ENCODE results near the gene SUGCT.

Gene SUGCT

GRCh38 chr7:40804477-40805215, 669.8 kb downstream of the SUGCT start:
- Histone ChIP-seq H3K79me2 (ENCODE audit: insufficient read depth, low read length) (no peaks in the 10 kb centered on the region), H3K9me3 (ENCODE audit: insufficient read depth, low read depth, low read length) (no peaks in the 10 kb centered on the region), H3K9me2 (replicated peaks; ENCODE audit: low read depth, low read length) (no peaks in the 10 kb centered on the region), H3K4me2 (ENCODE audit: low read depth, low read length, poor library complexity, severe bottlenecking) (no peak overlapping the region), H4K20me1 (ENCODE audit: insufficient read depth, low read length, poor library complexity, severe bottlenecking) (no peaks in the 10 kb centered on the region), H3K4me3 (ENCODE audit: low read length, poor library complexity, severe bottlenecking) (no peak overlapping the region), H3K9ac (ENCODE audit: low read depth, low read length, poor library complexity, severe bottlenecking) (no peak overlapping the region), H3K27me3 (ENCODE audit: insufficient read depth, low read length, poor library complexity, severe bottlenecking) (no peaks in the 10 kb centered on the region), H2AFZ (ENCODE audit: low read length) (no peak overlapping the region), H3K4me1 (ENCODE audit: insufficient read depth, low read length, poor library complexity, severe bottlenecking) (no peaks in the 10 kb centered on the region), H3F3A (ENCODE audit: low read depth) (no peaks in the 10 kb centered on the region), H3K36me3 (ENCODE audit: insufficient read depth, low read length) (no peaks in the 10 kb centered on the region)
- TF ChIP-seq EZH2phosphoT487 (IDR thresholded peaks at IDR 0.05; ENCODE audit: borderline replicate concordance) (no peak), CTCF (conservative IDR thresholded peaks at IDR 0.05; ENCODE audit: low read length) (no peak)

- H2AFZ ChIP-seq (ENCODE audit: low read length): no peak overlapping the region
- no peaks in the 10 kb centered on the region for H3K79me2 ChIP-seq (ENCODE audit: insufficient read depth, low read length)
- no peaks in the 10 kb centered on the region for H3K4me1 ChIP-seq (ENCODE audit: insufficient read depth, low read length, poor library complexity, severe bottlenecking)
Measured at GRCh38 chr7:40805361-40805760, 670.6 kb downstream of the SUGCT start.

GRCh38 chr7:40808378-40808942, 673.7 kb downstream of the SUGCT start:
- no peak overlapping the region for H3K9ac ChIP-seq (ENCODE audit: low read depth, low read length, poor library complexity, severe bottlenecking)
- H3K27me3 ChIP-seq (ENCODE audit: insufficient read depth, low read length, poor library complexity, severe bottlenecking): no peaks in the 10 kb centered on the region
- no peaks in the 10 kb centered on the region for H3F3A ChIP-seq (ENCODE audit: low read depth)
- H3K4me2 ChIP-seq (ENCODE audit: low read depth, low read length, poor library complexity, severe bottlenecking): no peak overlapping the region
- no peaks in the 10 kb centered on the region for H3K36me3 ChIP-seq (ENCODE audit: insufficient read depth, low read length)
- no peak overlapping the region for H2AFZ ChIP-seq (ENCODE audit: low read length)
- H4K20me1 ChIP-seq (ENCODE audit: insufficient read depth, low read length, poor library complexity, severe bottlenecking): no peaks in the 10 kb centered on the region
- no peaks in the 10 kb centered on the region for H3K9me3 ChIP-seq (ENCODE audit: insufficient read depth, low read depth, low read length)
- H3K79me2 ChIP-seq (ENCODE audit: insufficient read depth, low read length): no peaks in the 10 kb centered on the region
- no peaks in the 10 kb centered on the region for H3K4me1 ChIP-seq (ENCODE audit: insufficient read depth, low read length, poor library complexity, severe bottlenecking)
- H3K9me2 ChIP-seq (replicated peaks; ENCODE audit: low read depth, low read length): no peaks in the 10 kb centered on the region
- TF ChIP-seq EZH2phosphoT487 (IDR thresholded peaks at IDR 0.05; ENCODE audit: borderline replicate concordance) (no peak), CTCF (conservative IDR thresholded peaks at IDR 0.05; ENCODE audit: low read length) (no peak)
- H3K4me3 ChIP-seq (ENCODE audit: low read length, poor library complexity, severe bottlenecking): no peak overlapping the region

More at GRCh38 chr7:40805361-40805760, 670.6 kb downstream of the SUGCT start:
- Histone ChIP-seq H3K4me3 (ENCODE audit: low read length, poor library complexity, severe bottlenecking) (no peak overlapping the region), H3K27me3 (ENCODE audit: insufficient read depth, low read length, poor library complexity, severe bottlenecking) (no peaks in the 10 kb centered on the region), H3K4me2 (ENCODE audit: low read depth, low read length, poor library complexity, severe bottlenecking) (no peak overlapping the region), H4K20me1 (ENCODE audit: insufficient read depth, low read length, poor library complexity, severe bottlenecking) (no peaks in the 10 kb centered on the region), H3K9me2 (replicated peaks; ENCODE audit: low read depth, low read length) (no peaks in the 10 kb centered on the region), H3K9me3 (ENCODE audit: insufficient read depth, low read depth, low read length) (no peaks in the 10 kb centered on the region), H3K9ac (ENCODE audit: low read depth, low read length, poor library complexity, severe bottlenecking) (no peak overlapping the region), H3K36me3 (ENCODE audit: insufficient read depth, low read length) (no peaks in the 10 kb centered on the region), H3F3A (ENCODE audit: low read depth) (no peaks in the 10 kb centered on the region)
- TF ChIP-seq EZH2phosphoT487 (IDR thresholded peaks at IDR 0.05; ENCODE audit: borderline replicate concordance): no peak
- TF ChIP-seq CTCF (conservative IDR thresholded peaks at IDR 0.05; ENCODE audit: low read length): no peak
